RWPE1 (cell line): ENCODE data around the gene ATP6V1B1.

Experiments
- CTCF ChIA-PET: fragments of 350-600 bp; sonication (Branson Sonifier 250); formaldehyde crosslinking; extraction: SDS; loops from one replicate; lab custom pipeline; 2021; lab: Yijun Ruan, JAX
- POLR2A ChIA-PET: fragments of 400-600 bp; formaldehyde crosslinking; extraction: SDS; loops from one replicate; lab custom pipeline; 2020; ENCODE audit warnings: antibody characterized with exemption; ENCODE audit not compliant: low non-redundant PET; lab: Yijun Ruan, JAX
- DNase-seq: peaks from one replicate; pipeline ENCODE4 v3.0.0; 2012; ENCODE audit warnings: low spot score
- H3K27ac ChIP-seq: fragments of 450-650 bp; 2 replicates; pipeline ENCODE4 v1.5.1; 2017
- TF ChIP-seq, protein P1 (sequence below): fragments of 450-650 bp; conservative IDR thresholded peaks from 2 replicates; pipeline ENCODE4 v1.5.1; 2017; ENCODE audit warnings: low read depth, mild to moderate bottlenecking

ATP6V1B1 gene

DNA sequence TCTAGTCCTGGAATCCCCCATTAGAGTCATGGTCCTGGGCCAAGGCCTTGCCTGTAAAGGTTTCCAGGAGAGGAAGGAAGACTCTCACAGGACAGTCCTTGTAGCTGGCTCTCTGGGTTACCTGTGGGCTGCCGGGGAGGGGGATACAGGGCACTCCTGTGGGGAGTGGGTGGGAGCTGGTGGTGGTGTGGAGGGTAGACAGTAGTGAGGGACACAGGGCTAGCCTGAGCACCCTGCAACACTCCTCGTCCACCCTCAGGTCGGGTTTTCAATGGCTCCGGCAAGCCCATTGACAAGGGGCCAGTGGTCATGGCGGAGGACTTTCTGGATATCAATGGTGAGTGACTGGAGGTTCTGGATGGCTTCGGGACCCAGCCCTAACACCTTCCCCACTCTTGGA lies 23.1 kb downstream of the ATP6V1B1 start:
- H3K27ac ChIP-seq: no peak overlapping the region
- TF ChIP-seq, protein P1, sequence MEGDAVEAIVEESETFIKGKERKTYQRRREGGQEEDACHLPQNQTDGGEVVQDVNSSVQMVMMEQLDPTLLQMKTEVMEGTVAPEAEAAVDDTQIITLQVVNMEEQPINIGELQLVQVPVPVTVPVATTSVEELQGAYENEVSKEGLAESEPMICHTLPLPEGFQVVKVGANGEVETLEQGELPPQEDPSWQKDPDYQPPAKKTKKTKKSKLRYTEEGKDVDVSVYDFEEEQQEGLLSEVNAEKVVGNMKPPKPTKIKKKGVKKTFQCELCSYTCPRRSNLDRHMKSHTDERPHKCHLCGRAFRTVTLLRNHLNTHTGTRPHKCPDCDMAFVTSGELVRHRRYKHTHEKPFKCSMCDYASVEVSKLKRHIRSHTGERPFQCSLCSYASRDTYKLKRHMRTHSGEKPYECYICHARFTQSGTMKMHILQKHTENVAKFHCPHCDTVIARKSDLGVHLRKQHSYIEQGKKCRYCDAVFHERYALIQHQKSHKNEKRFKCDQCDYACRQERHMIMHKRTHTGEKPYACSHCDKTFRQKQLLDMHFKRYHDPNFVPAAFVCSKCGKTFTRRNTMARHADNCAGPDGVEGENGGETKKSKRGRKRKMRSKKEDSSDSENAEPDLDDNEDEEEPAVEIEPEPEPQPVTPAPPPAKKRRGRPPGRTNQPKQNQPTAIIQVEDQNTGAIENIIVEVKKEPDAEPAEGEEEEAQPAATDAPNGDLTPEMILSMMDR: no peak
- ChIA-PET POLR2A (no interaction called here), CTCF (no interaction called here)
- DNase-seq: no peak

DNA sequence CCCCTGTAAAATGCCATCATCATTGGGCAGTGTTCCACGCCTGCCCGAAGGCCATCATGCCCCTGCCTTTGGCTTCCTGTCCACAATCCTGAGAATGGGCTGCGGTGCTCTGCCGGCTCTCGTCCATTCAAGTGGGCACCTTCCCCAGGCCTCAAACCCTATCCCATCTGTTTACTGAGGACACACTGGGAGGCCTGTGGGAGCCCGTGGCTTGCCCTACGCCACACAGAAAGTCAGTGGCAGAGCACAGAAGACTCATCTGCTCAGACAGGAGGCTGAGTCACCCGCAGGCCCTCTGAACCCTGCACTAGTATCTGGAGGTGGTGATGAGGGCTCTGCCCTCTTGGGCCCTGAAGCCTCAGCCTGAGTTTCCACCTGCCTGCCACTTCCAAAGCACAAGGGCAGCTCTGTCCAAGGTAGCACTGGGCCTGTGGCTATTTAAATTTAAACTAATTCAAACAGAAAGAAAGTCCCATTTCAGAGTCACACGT lies 23.6 kb downstream of the ATP6V1B1 start:
- DNase-seq: no peak
- H3K27ac ChIP-seq: no peak overlapping the region
- ChIA-PET CTCF (interaction anchor here (1.6 kb wide), 1 partner anchor 88 kb away, joined by 4 read pairs; no protein-coding TSS in a partner anchor), POLR2A (no interaction called here)
- TF ChIP-seq, protein P1: no peak

DNA sequence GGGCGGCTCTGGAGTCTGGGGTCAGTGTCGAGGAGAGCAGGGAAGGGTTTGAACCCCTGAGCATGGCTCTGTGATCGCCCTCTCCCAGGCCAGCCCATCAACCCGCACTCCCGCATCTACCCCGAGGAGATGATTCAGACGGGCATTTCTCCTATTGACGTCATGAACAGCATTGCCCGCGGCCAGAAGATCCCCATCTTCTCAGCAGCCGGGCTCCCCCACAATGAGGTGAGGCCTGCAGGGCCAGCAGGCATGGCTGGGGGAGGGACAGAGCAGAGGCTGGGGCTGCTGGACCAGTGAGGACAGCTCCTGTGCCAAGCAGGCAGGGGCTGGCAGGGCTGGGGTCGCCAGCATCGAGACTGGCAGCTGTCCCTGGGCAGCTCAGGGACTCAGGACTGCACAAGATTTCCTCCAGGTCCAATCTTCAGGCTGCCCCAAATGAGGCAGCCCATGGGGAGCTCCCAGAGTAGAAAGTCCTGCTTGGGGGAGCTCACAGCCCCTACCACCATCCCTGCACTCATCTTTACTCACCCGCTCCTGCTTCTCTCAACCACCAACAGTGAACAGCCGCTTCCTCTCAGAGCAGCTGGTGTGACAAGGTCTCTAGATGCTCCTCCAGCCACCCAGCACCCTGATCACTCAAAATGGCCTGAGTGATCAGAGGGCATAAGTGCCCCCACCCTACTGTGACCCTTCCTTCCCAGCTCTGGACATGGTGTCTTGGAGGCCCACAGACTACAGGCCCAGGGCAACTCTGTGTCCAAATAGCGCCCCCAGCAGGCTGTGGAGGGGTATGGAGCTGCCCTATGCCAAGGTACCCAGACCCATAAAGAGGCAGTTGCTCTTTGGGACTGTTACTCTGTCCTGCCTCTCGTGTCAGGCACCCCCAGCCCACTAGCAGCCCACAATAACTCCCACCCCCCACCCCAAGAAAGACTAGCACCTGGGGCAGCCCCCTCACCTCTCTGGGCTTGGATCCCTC lies 24.4 kb downstream of the ATP6V1B1 start:
- no peak for DNase-seq
- ChIA-PET CTCF (interaction anchor here (0.6 to 2.0 kb wide), 3 partner anchors 12 to 1173 kb away, joined by 4 to 7 read pairs (median 7); no protein-coding TSS in a partner anchor), POLR2A (no interaction called here)
- H3K27ac ChIP-seq: no peak overlapping the region
- TF ChIP-seq, protein P1: no peak

DNA sequence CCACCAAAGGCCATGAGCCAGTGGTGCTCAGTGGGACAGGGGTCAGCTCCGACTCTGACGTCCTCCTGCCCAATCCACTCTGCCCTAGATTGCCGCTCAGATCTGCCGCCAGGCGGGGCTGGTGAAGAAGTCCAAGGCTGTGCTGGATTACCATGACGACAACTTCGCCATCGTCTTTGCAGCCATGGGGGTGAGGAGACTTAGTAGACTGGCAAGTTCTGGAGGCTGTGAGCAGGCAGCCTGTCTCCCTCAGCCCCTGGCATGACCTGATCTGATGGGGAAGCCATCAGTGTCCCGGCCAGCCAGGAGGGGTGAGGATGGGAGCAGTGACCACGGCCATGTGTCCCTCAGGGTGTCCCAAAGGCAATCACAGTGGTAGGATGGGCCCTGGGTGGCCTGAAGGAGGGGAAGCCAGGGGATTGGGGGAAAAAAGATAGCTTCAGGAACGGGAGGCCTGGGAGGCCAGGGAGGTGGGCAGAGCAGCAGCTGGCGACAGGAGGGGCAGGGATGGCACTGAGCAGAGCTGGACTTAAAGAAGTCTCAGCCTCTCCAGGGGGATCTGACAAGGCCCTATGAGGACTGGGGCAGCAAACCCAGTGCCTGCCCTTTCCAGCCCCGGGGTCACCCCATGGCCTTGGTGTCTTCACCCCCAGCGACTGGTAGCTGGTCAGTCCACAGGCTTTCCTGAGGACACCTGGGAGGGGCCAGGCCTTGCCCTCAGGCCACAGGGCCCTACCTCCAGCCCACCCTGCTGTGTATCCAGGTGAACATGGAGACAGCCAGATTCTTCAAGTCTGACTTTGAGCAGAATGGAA lies 25.3 kb downstream of the ATP6V1B1 start:
- TF ChIP-seq, protein P1: no peak
- ChIA-PET CTCF (interaction anchor here (0.6 to 2.0 kb wide), 4 partner anchors 13 to 1174 kb away, joined by 4 to 7 read pairs (median 6); no protein-coding TSS in a partner anchor), POLR2A (no interaction called here)
- no peak for DNase-seq
- H3K27ac ChIP-seq: no peak overlapping the region

DNA sequence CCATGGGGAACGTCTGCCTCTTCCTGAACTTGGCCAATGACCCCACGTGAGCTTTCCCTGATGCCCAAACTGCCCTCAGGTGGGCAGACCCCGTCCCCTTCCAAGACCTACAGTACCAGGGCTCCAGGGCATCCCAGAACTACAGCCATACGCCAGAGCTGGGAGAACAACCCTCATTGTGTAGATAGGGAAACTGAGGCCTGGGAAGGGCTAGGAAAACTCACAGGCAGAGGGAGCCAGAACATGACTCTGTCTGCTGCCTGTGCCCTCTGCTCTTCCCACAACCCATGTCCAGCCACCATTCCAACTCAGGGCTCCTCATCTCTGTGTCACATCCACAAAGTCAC lies 25.9 kb downstream of the ATP6V1B1 start:
- CTCF ChIA-PET: interaction anchor here (0.6 to 2.0 kb wide), 2 partner anchors 13 to 232 kb away, joined by 4 to 7 read pairs; no protein-coding TSS in a partner anchor
- TF ChIP-seq, protein P1: no peak
- POLR2A ChIA-PET: no interaction called here

More for the DNA sequence above, 25.9 kb downstream of the ATP6V1B1 start:
- DNase-seq: no peak
- no peak overlapping the region for H3K27ac ChIP-seq
